Renal pelvis (tissue), 4 donors: ENCODE measurements around the gene TCIRG1. TPM values are rescaled to one million over a fixed set of nuclear protein-coding genes. Genes with fewer than 3 reads are reported as not detected.

Experiments used
- DNase-seq: peaks from one replicate; pipeline ENCODE4 v3.0.0-alpha.2; 2013
- polyA plus RNA-seq, 3 donors: library from polyadenylated mRNA; unstranded; fragments of 120-200 nt; gene quantifications; one replicate each; pipeline ENCODE4 v1.2.1, GENCODE V29; 2013; ENCODE audit not compliant: insufficient read length in 3 of 3

TCIRG1 gene
- polyA plus RNA-seq, 3 donors: 23.7 to 33.8 (median 26.6) TPM

- DNase-seq: no peak
Measured at GRCh38 chr11:68036717-68037239, 2.0 kb upstream of the TCIRG1 start.

GRCh38 chr11:68037411-68038225 is 1.2 kb upstream of the TCIRG1 start:
- no peak for DNase-seq

DNA sequence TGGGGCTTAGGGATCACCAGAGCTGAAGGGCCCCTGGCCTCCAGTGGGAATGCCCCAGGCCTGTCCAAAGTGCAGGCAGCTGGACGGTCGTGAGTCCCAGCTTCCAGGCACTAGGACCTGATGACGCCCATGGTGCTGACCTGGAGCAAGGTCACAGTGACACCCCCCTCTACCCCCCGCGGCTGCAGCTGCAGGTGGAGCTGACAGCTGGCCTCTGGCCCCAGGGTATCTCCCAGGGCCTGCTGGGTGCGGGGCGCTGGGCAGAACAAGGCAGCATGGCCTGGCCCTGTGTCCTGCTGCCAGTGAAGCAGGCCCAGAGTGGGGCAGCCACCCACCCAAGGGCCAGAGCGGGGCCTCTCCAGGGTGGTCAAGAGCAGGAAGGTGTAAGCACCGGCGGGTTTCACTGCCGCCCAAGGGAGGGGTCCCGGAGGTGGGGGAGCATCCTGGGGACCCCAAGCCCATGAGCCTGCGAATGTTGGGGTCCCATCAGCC is 553 bp upstream of the TCIRG1 start:
- no peak for DNase-seq

DNA sequence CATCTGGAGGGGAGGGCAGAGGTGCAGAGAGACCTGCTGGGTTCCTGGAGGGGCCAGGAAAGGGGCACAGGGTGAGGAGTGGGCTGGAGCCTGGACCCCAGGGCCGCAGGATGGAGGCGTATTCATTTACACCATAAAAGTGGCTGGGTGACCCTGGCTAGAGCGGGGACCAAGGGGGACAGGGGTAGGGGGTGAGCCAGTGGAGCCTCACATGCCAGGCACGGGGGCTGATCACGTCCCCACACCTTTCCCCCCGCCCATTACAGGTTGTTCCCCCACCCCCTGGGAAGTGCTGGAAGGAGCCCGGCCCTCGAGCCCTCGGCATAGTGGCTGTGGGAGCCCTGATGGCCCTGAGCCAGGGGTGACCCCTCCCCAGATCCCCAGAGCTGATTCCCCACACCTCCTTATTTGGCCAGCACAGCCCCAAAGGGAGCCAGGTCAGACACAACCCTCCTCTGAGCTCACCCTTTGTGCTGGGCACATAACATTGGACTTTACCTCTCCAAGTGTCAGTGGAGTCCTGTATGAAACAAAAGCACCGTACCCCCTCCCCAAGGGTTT is 781 bp downstream of the TCIRG1 start:
- no peak for DNase-seq

GRCh38 chr11:68040101-68040956 is 1.5 kb downstream of the TCIRG1 start:
- DNase-seq: peak; percentile 48

DNA sequence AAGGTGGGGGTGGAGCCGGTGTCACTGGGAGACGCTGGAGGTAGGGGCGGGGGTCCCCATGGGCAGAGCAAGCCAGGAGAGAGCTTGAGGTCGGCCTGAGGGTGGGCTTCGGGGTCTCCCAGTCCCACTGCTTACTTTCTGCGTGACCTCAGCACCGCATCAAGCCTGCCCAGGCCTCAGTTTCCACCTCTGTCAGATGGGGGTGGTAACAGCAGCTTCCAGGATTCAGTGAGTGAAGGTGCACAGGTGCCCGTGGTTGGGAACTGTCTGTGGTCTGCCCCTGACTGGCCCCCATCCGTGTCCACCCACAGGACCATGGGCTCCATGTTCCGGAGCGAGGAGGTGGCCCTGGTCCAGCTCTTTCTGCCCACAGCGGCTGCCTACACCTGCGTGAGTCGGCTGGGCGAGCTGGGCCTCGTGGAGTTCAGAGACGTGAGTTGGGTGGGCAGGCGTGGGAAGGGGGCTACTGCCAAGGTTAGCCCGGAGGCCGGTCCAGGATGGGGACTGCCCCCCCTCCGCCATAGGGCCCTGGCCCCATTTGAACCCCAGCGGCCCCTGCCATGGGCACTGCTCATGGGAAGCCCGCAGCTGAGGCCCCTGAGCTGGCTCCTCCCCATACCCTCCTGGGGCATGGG is 2.2 kb downstream of the TCIRG1 start:
- no peak for DNase-seq

DNA sequence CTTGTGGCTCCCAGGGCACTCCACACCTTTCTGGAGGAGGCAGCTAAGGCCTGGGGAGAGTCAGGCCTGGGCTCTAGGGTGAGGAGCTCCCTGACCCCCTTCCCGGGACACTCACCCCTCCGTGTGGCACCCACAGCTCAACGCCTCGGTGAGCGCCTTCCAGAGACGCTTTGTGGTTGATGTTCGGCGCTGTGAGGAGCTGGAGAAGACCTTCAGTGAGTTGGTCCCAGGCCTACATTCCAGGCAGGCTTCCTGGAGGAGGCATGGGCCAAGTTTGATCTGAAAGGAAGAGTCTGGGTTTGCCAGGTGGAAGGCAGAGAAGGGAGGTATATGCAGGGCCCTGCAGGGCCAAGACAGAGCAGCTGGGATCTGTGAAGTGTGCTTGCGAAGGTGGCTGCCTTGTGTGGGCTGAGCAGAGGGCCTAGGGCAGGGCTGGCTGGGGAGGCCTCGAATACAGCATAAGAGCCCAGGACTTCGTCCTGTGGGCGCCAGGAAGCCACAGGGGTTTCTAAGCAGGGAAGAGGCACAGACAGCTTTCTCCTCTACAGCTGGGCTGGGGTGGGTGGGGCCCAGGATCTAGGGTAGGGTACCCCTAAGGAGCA is 2.9 kb downstream of the TCIRG1 start:
- DNase-seq: no peak

GRCh38 chr11:68042219-68043028 is 3.6 kb downstream of the TCIRG1 start:
- no peak for DNase-seq

DNA sequence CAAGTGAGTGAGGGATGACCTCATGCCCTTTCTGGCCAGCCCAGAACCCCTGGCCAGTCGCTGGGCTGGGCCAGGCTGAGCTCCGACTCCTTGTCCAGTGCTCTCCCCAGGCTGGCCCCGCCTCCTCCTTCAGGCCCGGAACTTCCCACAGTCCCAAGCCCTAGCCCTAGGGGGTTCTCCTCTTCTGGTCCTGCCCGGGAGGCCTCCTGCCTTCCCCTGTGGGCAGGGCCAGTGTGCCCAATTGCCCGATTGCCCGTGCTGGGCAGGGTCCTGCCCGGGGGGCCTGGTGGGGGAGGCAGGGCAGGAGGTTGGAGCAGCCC is 4.2 kb downstream of the TCIRG1 start:
- no peak for DNase-seq

- DNase-seq: no peak
Measured at GRCh38 chr11:68043349-68044144, 4.7 kb downstream of the TCIRG1 start.

- no peak for DNase-seq
Measured at GRCh38 chr11:68044145-68044813, 5.5 kb downstream of the TCIRG1 start.

GRCh38 chr11:68044898-68045351 is 6.1 kb downstream of the TCIRG1 start:
- DNase-seq: no peak

DNA sequence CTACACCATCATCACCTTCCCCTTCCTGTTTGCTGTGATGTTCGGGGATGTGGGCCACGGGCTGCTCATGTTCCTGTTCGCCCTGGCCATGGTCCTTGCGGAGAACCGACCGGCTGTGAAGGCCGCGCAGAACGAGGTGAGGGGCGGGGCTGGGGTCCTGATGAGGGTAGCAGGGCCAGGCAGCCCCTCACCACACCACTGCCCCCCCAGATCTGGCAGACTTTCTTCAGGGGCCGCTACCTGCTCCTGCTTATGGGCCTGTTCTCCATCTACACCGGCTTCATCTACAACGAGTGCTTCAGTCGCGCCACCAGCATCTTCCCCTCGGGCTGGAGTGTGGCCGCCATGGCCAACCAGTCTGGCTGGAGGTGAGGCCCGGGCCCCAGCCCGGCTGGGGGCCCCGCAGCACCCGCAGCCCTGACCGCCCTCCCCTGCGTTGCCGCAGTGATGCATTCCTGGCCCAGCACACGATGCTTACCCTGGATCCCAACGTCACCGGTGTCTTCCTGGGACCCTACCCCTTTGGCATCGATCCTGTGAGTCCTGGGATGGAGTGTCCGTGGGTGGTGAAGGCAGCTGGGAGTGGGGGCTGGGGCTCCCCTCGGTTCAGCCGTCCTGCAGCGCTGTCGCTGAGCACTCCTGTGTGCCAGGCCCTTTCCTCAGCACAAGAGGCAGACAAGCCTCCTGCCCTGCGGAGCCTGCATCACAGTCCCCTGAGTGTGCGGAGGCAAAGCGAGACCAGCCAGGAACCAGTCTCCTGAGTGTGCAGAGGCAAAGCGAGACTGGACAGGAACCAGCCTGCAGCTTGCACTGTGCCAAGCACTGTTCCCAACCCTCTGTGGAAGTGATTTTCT is 8.8 kb downstream of the TCIRG1 start:
- DNase-seq: no peak

DNA sequence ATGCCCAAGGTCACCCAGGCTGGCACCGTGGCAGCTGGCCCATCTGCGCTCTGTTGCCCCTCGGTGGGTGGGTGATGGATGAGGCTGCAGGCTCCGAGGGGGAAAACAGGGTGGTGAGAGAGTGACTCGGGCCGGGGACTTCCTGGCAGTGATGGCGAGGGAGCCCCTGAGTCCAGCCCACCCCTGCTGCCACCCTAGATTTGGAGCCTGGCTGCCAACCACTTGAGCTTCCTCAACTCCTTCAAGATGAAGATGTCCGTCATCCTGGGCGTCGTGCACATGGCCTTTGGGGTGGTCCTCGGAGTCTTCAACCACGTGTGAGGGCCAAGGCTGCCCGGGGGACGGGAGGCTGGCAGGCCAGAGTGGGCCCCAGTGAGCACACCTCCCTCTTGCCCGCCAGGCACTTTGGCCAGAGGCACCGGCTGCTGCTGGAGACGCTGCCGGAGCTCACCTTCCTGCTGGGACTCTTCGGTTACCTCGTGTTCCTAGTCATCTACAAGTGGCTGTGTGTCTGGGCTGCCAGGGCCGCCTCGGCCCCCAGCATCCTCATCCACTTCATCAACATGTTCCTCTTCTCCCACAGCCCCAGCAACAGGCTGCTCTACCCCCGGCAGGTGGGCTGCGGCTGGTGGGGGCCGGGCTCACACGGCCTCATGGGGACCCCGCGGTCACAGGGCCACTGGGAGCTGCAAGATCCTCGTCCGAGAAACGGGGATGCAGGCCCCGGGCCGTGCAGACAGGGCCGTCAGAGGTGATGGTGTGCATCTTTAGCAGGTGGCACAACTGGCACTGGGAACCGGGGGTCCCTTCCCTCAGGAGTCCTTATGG is 10.1 kb downstream of the TCIRG1 start:
- no peak for DNase-seq

GRCh38 chr11:68049509-68050370 is 10.9 kb downstream of the TCIRG1 start:
- DNase-seq: no peak

GRCh38 chr11:68050371-68050841 is 11.6 kb downstream of the TCIRG1 start:
- no peak for DNase-seq
